K562 (cell line): ENCODE measurements around the gene TRIM65. TPM values are rescaled to one million over a fixed set of nuclear protein-coding genes. Genes with fewer than 3 reads are reported as not detected.

Experiments
- ATAC-seq: fragments of 200-7000 bp; cut with Tn5 transposase; 3 replicates; pipeline ENCODE4 v1.9.1; 2020; ENCODE audit warnings: moderate library complexity
- BruUV-seq: library from RNA; stranded (reverse); fragments of 400-500 nt; replicated peaks from 2 replicates; lab custom pipeline; 2021; lab: Mats Ljungman, UMichigan
- CTCF ChIA-PET: fragments of 300-600 bp; formaldehyde crosslinking; extraction: SDS; loops from one replicate; lab custom pipeline; 2021; ENCODE audit warnings: low intra/inter-chr PET ratio; lab: Yijun Ruan, JAX
- POLR2A ChIA-PET: fragments of 300-600, 350-650 bp; sonication (Branson Sonifier 250); formaldehyde crosslinking; extraction: SDS; loops from one replicate; lab custom pipeline; 2021; ENCODE audit warnings: antibody characterized with exemption, inconsistent platforms; lab: Yijun Ruan, JAX
- DNase-seq, 4 experiments: peaks; one replicate each; pipeline versions ENCODE4 v3.0.0 to v3.0.0-alpha.2; 2011 to 2018; ENCODE audit warnings: low spot score in 3 of 4, mixed read lengths in 3 of 4; ENCODE audit errors: extremely low read depth in 1 of 4
- FAIRE-seq: peaks from 2 replicates; lab custom pipeline; 2011; peaks lifted over from hg19 to GRCh38; lab: Jason Lieb, UNC
- H2AFZ ChIP-seq: 2 replicates; pipeline ENCODE4 v1.6.0; 2011; ENCODE audit warnings: low read depth, low read length, control low read depth, inconsistent platforms
- H3K27ac ChIP-seq: fragments of 200-600 bp; 3 replicates; pipeline ENCODE4 v1.8.0; 2011; ENCODE audit warnings: low read depth, mild to moderate bottlenecking, control low read depth, inconsistent platforms, low read length, moderate library complexity, mixed read lengths; ENCODE audit errors: extremely low read depth
- H3K27me3 ChIP-seq, 2 experiments: fragments of 300-600 bp in 1 of 2; 2 replicates in 1 of 2; 3 replicates in 1 of 2; pipeline versions ENCODE4 v1.6.0 to v1.8.0; 2011; ENCODE audit warnings: inconsistent platforms in 2 of 2, low read length in 2 of 2, mild to moderate bottlenecking in 1 of 2, mixed read lengths in 1 of 2, moderate library complexity in 1 of 2; ENCODE audit not compliant: control insufficient read depth in 2 of 2, insufficient read depth in 2 of 2
- H3K36me3 ChIP-seq: fragments of 300-600 bp; 3 replicates; pipeline ENCODE4 v1.8.0; 2011; ENCODE audit warnings: mild to moderate bottlenecking, low read length, inconsistent platforms; ENCODE audit not compliant: control insufficient read depth, insufficient read depth
- H3K4me1 ChIP-seq, 2 experiments: fragments of 200-600 bp in 1 of 2; replicated peaks in 1 of 2; 2 replicates in 1 of 2; 3 replicates in 1 of 2; pipeline versions ENCODE4 v1.5.1 to v1.8.0; 2011; ENCODE audit warnings: inconsistent platforms in 2 of 2, low read length in 2 of 2, mild to moderate bottlenecking in 1 of 2, mixed read lengths in 1 of 2, moderate library complexity in 1 of 2; ENCODE audit not compliant: control insufficient read depth in 2 of 2, insufficient read depth in 2 of 2
- H3K4me2 ChIP-seq: 2 replicates; pipeline ENCODE4 v1.6.1; 2011; ENCODE audit warnings: low read length, control low read depth, inconsistent platforms, mixed read lengths; ENCODE audit not compliant: insufficient read depth
- H3K4me3 ChIP-seq: fragments of 200-600 bp; sonication (generic), shearing (Covaris generic); 2 replicates; pipeline ENCODE4 v1.5.1; 2016; ENCODE audit warnings: control low read depth, inconsistent platforms
- H3K79me2 ChIP-seq: fragments of 200-600 bp; 3 replicates; pipeline ENCODE4 v1.8.0; 2011; ENCODE audit warnings: low read length, inconsistent platforms; ENCODE audit not compliant: control insufficient read depth, insufficient read depth
- H3K9ac ChIP-seq, 2 experiments: 2 replicates each; pipeline versions ENCODE4 v1.6.0 to v1.6.1; 2011; ENCODE audit warnings: low read depth in 2 of 2, low read length in 2 of 2, control low read depth in 1 of 2, inconsistent platforms in 1 of 2, mild to moderate bottlenecking in 1 of 2, mixed read lengths in 1 of 2; ENCODE audit not compliant: insufficient read depth in 1 of 2
- H3K9me1 ChIP-seq: one replicate; pipeline ENCODE4 v1.6.0; 2011; ENCODE audit warnings: inconsistent platforms, mild to moderate bottlenecking, low read length, moderate library complexity; ENCODE audit not compliant: control insufficient read depth, insufficient read depth
- H3K9me3 ChIP-seq: replicated peaks from 2 replicates; pipeline ENCODE4 v1.5.1; 2011; ENCODE audit warnings: low read depth, low read length, inconsistent platforms; ENCODE audit not compliant: control insufficient read depth, insufficient read depth
- H4K20me1 ChIP-seq: replicated peaks from 2 replicates; pipeline ENCODE4 v1.6.1; 2011; ENCODE audit warnings: low read length, inconsistent platforms, mixed read lengths; ENCODE audit not compliant: control insufficient read depth, insufficient read depth
- CBFB ChIP-seq: sonication (generic); formaldehyde crosslinking; IDR thresholded peaks from 2 replicates; pipeline ENCODE4 v1.4.0; 2020; ENCODE audit warnings: mild to moderate bottlenecking, missing genetic modification reagents
- CBX1 ChIP-seq: sonication (generic); IDR thresholded peaks from 2 replicates; pipeline ENCODE4 v1.6.1; 2016; ENCODE audit warnings: antibody characterized with exemption, low read depth, mild to moderate bottlenecking
- CREB1 ChIP-seq, 2 experiments: sonication (generic) in 1 of 2; formaldehyde crosslinking in 1 of 2; IDR thresholded peaks; 2 replicates each; pipeline versions ENCODE4 v1.6.1 to v1.8.0; 2012 to 2022; ENCODE audit warnings: inconsistent platforms in 1 of 2, mild to moderate bottlenecking in 1 of 2, missing genetic modification reagents in 1 of 2, moderate library complexity in 1 of 2
- CTCF ChIP-seq, 3 experiments: IDR thresholded peaks in 2 of 3; conservative IDR thresholded peaks in 1 of 3; 2 replicates each; pipeline ENCODE4 v1.5.1; 2011 to 2012; ENCODE audit warnings: low read length in 3 of 3, mild to moderate bottlenecking in 3 of 3, control low read depth in 2 of 3, improper control_type of control experiment in 1 of 3, inconsistent platforms in 1 of 3, low read depth in 1 of 3, mixed read lengths in 1 of 3, moderate library complexity in 1 of 3; ENCODE audit not compliant: insufficient read depth in 2 of 3
- DIDO1 ChIP-seq: fragments of 450-650 bp; IDR thresholded peaks from 2 replicates; pipeline ENCODE4 v1.6.1; 2016; ENCODE audit warnings: low read depth, missing biosample characterization, missing genetic modification characterization
- ETV6 ChIP-seq, 3 experiments: fragments of 150-350 bp in 1 of 3; sonication (generic) in 1 of 3; formaldehyde crosslinking in 1 of 3; IDR thresholded peaks; 2 replicates each; pipeline versions ENCODE4 v1.6.1 to v1.8.0; 2014 to 2022; ENCODE audit warnings: borderline replicate concordance in 2 of 3, low read depth in 2 of 3, antibody characterized with exemption in 1 of 3, low read length in 1 of 3, mild to moderate bottlenecking in 1 of 3, missing genetic modification reagents in 1 of 3
- FOXJ2 ChIP-seq: fragments of 200-800 bp; sonication (Bioruptor generic); IDR thresholded peaks from 2 replicates; pipeline ENCODE4 v1.6.1; 2016; ENCODE audit warnings: missing genetic modification characterization, missing compliant biosample characterization
- GTF2F1 ChIP-seq: IDR thresholded peaks from 2 replicates; pipeline ENCODE4 v1.6.1; 2011; ENCODE audit warnings: low read depth, low read length, improper control_type of control experiment
- HMBOX1 ChIP-seq: sonication (generic); IDR thresholded peaks from 2 replicates; pipeline ENCODE4 v1.6.1; 2016
- KLF16 ChIP-seq: IDR thresholded peaks from 2 replicates; pipeline ENCODE4 v1.6.1; 2016; ENCODE audit warnings: antibody characterized with exemption
- NR3C1 ChIP-seq: sonication (generic); formaldehyde crosslinking; IDR thresholded peaks from 2 replicates; pipeline ENCODE4 v1.8.1; 2022; ENCODE audit warnings: missing genetic modification reagents
- SMAD2 ChIP-seq: fragments of 150-350 bp; IDR thresholded peaks from 2 replicates; pipeline ENCODE4 v1.6.1; 2014; ENCODE audit warnings: low read depth, mild to moderate bottlenecking, low read length
- SOX6 ChIP-seq: fragments of 450-650 bp; IDR thresholded peaks from 2 replicates; pipeline ENCODE4 v1.6.1; 2014; ENCODE audit warnings: mild to moderate bottlenecking
- ZNF398 ChIP-seq: fragments of 250-450 bp; sonication (Bioruptor Pico); IDR thresholded peaks from 2 replicates; pipeline ENCODE4 v1.8.0; 2021; ENCODE audit warnings: moderate library complexity, mild to moderate bottlenecking, inconsistent platforms
- ZNF507 ChIP-seq: conservative IDR thresholded peaks from 2 replicates; pipeline ENCODE4 v1.6.1; 2017; ENCODE audit warnings: missing genetic modification characterization, missing compliant biosample characterization
- ZNF785 ChIP-seq: fragments of 250-450 bp; sonication (Bioruptor Pico); IDR thresholded peaks from 2 replicates; pipeline ENCODE4 v1.4.0; 2020; ENCODE audit warnings: mild to moderate bottlenecking
- ZZZ3 ChIP-seq: fragments of 450-650 bp; IDR thresholded peaks from 2 replicates; pipeline ENCODE4 v1.6.1; 2016; ENCODE audit warnings: antibody characterized with exemption, mild to moderate bottlenecking, moderate library complexity
- WGBS: fragments of 100-300 bp; shearing (Covaris generic); methylation state at CpG from one replicate; pipeline ENCODE4 v1.1.6; 2016; ENCODE audit warnings: low coverage, mixed read lengths; ENCODE audit not compliant: insufficient coverage; ENCODE audit errors: missing lambda C conversion rate; 5-methylcytosine and 5-hydroxymethylcytosine counted together
- in situ Hi-C: fragments of 300-500 bp; cut with MboI; formaldehyde crosslinking; loops from 4 replicates; pipeline ENCODE4 v1.15.0; 2018; ENCODE audit warnings: inconsistent platforms, mixed read lengths
- intact Hi-C: fragments of 100-400 bp; cut with micrococcal nuclease; formaldehyde crosslinking; loops from 2 replicates; pipeline ENCODE4 v1.14.2; 2022
- polyA plus RNA-seq, 8 experiments: library from polyadenylated mRNA; depleted of rRNA in 4 of 8; stranded (reverse) in 5 of 8; unstranded in 3 of 8; fragments of >200 nt; fragmentation: Nextera tagmentation in 2 of 8; fragmentation: Illumina TruSeq in 1 of 8; extraction: Ambion mirVana in 2 of 8; extraction: Trizol in 1 of 8; gene quantifications; 2 replicates each; pipeline versions ENCODE4 v1.2.1 to v1.2.3, GENCODE V29; 2011 to 2014; ENCODE audit warnings: inconsistent platforms in 1 of 8, missing spikeins in 1 of 8
- total RNA-seq, 7 experiments: library from RNA; depleted of rRNA in 6 of 7; stranded (reverse); fragments of >200 nt in 6 of 7; fragmentation: Illumina TruSeq in 2 of 7; extraction: Trizol in 2 of 7; gene quantifications; 2 replicates each; pipeline versions ENCODE4 v1.2.1 to v1.2.3, GENCODE V29; 2011 to 2021; ENCODE audit warnings: low replicate concordance in 1 of 7

TRIM65 gene
- total and polyA plus RNA-seq, 9 of the 15 experiments (the other 6 are each of a cell fraction or from before 2014, with no cell fraction given): 2.8 to 45.7 (median 22.9) TPM

- no peak for TF ChIP-seq CBFB (CRISPR knock-in tag)
- TF ChIP-seq ZNF507 (tag): no peak
- no peak for TF ChIP-seq FOXJ2 (tag)
- 0 out of 6 replicates have a peak, but pooled peaks of 2 of the 3 experiments have one; percentile 9 for TF ChIP-seq CTCF (IDR thresholded peaks at IDR 0.05 in 2 of 3, conservative IDR thresholded peaks at IDR 0.05 in 1 of 3; ENCODE audit: insufficient read depth in 2 of 3, low read depth in 1 of 3, low read length in 3 of 3)
- no peak for TF ChIP-seq SOX6
- no peak for TF ChIP-seq ETV6 (IDR thresholded peaks at IDR 0.05; ENCODE audit: borderline replicate concordance in 1 of 2, low read depth in 2 of 2, low read length in 1 of 2)
- TF ChIP-seq ETV6 (CRISPR knock-in tag; IDR thresholded peaks at IDR 0.05; ENCODE audit: borderline replicate concordance): no peak
Observed at GRCh38 chr17:75876190-75876937, 20.4 kb downstream of the TRIM65 start (continued).

GRCh38 chr17:75875940-75876189 lies 20.9 kb downstream of the TRIM65 start:
- H3K36me3 ChIP-seq: no peaks in the 10 kb centered on the region
- CTCF ChIA-PET: no interaction called here
- no peaks in the 10 kb centered on the region for H3K9me3 ChIP-seq
- no peak overlapping the region for H3K27ac ChIP-seq
- no peaks in the 10 kb centered on the region for H3K79me2 ChIP-seq
- in situ Hi-C loops (no loop called here), intact Hi-C loops (no loop called here)
- peaks cover 8 to 70% of the 10 kb centered on the region in 2 experiments for H3K4me1 ChIP-seq
- FAIRE-seq (no peak), DNase-seq (no peak), ATAC-seq (no peak)
- H3K27me3 ChIP-seq: no peaks in the 10 kb centered on the region
- POLR2A ChIA-PET: interaction anchor here (0.9 to 15.8 kb wide), 4 partner anchors 13 to 101 kb away, joined by 3 to 169 read pairs (median 4); partner anchors contain the start of gene TRIM65
- no peaks in the 10 kb centered on the region for H4K20me1 ChIP-seq
- no peak overlapping the region for H3K4me2 ChIP-seq
- H3K4me3 ChIP-seq: no peak overlapping the region
- 90% methylated on average over 2 of the region's 5 CpGs for WGBS
- peak overlapping the region in 1 of 2 experiments; percentile 52; a peak in 2 of 4 replicates for H3K9ac ChIP-seq
- no peak overlapping the region for H2AFZ ChIP-seq
- no peaks in the 10 kb centered on the region for H3K9me1 ChIP-seq
- no TSS peak for BruUV-seq
- no peak for TF ChIP-seq SMAD2
- no peak for TF ChIP-seq NR3C1 (CRISPR knock-in tag)
- TF ChIP-seq KLF16: no peak
- TF ChIP-seq CREB1 (IDR thresholded peaks at IDR 0.05): no peak
- TF ChIP-seq CREB1 (CRISPR knock-in tag; IDR thresholded peaks at IDR 0.05): no peak
- no peak for TF ChIP-seq ZZZ3
- TF ChIP-seq CBX1: no peak
- TF ChIP-seq HMBOX1: no peak
- TF ChIP-seq DIDO1 (tag): no peak
- no peak for TF ChIP-seq ZNF785 (CRISPR knock-in tag)
- no peak for TF ChIP-seq GTF2F1
- TF ChIP-seq ZNF398: no peak
